ENCODE measurements around the gene NDUFB8.

GRCh38 chr10:100522945-100523344, 6.7 kb downstream of the NDUFB8 start:
- no peak for TF ChIP-seq CTCF (IDR thresholded peaks at IDR 0.05)
- TF ChIP-seq POLR2A (IDR thresholded peaks at IDR 0.05) = no peak
- TF ChIP-seq EP300 (IDR thresholded peaks at IDR 0.05) = no peak
